Lower leg skin (tissue), 3 donors: ENCODE data around the gene ETDC.

ENCODE experiments used
- CTCF ChIP-seq, 3 donors: fragments of 450-650 bp; IDR thresholded peaks; one replicate each; pipeline ENCODE4 v1.5.1; 2016; ENCODE audit warnings: antibody characterized with exemption in 3 of 3, mild to moderate bottlenecking in 3 of 3, moderate library complexity in 2 of 3
- POLR2A ChIP-seq, 2 donors: fragments of 450-650 bp; IDR thresholded peaks; one replicate each; pipeline ENCODE4 v1.6.1; 2016 to 2017; ENCODE audit warnings: antibody characterized with exemption in 2 of 2, mild to moderate bottlenecking in 1 of 2, moderate library complexity in 1 of 2

GRCh38 chrX:135273162-135273561, 36.1 kb upstream of the ETDC start:
- TF ChIP-seq POLR2A (IDR thresholded peaks at IDR 0.05) (no peak), CTCF (IDR thresholded peaks at IDR 0.05) (no peak)
